ENCODE results near the gene CACNB1. TPM values are rescaled to one million over a fixed set of nuclear protein-coding genes. Genes with fewer than 3 reads are reported as not detected.

CACNB1 gene
- total RNA-seq, 1 donor from 2014 or later = 77.1 TPM

GRCh38 chr17:39126436-39126835, 71.0 kb downstream of the CACNB1 start:
- H3K4me1 Mint-ChIP-seq (ENCODE audit: low read depth, unreplicated experiment) = no peaks in the 10 kb centered on the region
- no peak for DNase-seq

GRCh38 chr17:39125143-39125875, 72.2 kb downstream of the CACNB1 start:
- no peak for DNase-seq
- Mint-ChIP-seq H3K4me1 (ENCODE audit: low read depth, unreplicated experiment) (no peaks in the 10 kb centered on the region), H3K9me3 (ENCODE audit: unreplicated experiment) (peaks cover 2% of the 10 kb centered on the region), H3K27me3 (ENCODE audit: unreplicated experiment) (no peaks in the 10 kb centered on the region), H3K4me3 (ENCODE audit: unreplicated experiment) (no peak overlapping the region), H3K27ac (ENCODE audit: unreplicated experiment) (no peak overlapping the region), H3K36me3 (ENCODE audit: unreplicated experiment) (no peaks in the 10 kb centered on the region)
- TF ChIP-seq CTCF (IDR thresholded peaks at IDR 0.05; ENCODE audit: partially characterized antibody, unreplicated experiment) = no peak

More at GRCh38 chr17:39126436-39126835, 71.0 kb downstream of the CACNB1 start:
- H3K4me3 Mint-ChIP-seq (ENCODE audit: unreplicated experiment) = no peak overlapping the region
- no peaks in the 10 kb centered on the region for H3K36me3 Mint-ChIP-seq (ENCODE audit: unreplicated experiment)
- H3K9me3 Mint-ChIP-seq (ENCODE audit: unreplicated experiment) = no peaks in the 10 kb centered on the region
- peaks cover 2% of the 10 kb centered on the region for H3K27me3 Mint-ChIP-seq (ENCODE audit: unreplicated experiment)
- no peak overlapping the region for H3K27ac Mint-ChIP-seq (ENCODE audit: unreplicated experiment)
- TF ChIP-seq CTCF (IDR thresholded peaks at IDR 0.05; ENCODE audit: partially characterized antibody, unreplicated experiment) = no peak

- no peak for DNase-seq
- Mint-ChIP-seq H3K4me3 (ENCODE audit: unreplicated experiment) (no peak overlapping the region), H3K36me3 (ENCODE audit: unreplicated experiment) (no peaks in the 10 kb centered on the region), H3K9me3 (ENCODE audit: unreplicated experiment) (peaks cover 2% of the 10 kb centered on the region), H3K27ac (ENCODE audit: unreplicated experiment) (no peak overlapping the region), H3K27me3 (ENCODE audit: unreplicated experiment) (no peaks in the 10 kb centered on the region), H3K4me1 (ENCODE audit: low read depth, unreplicated experiment) (no peaks in the 10 kb centered on the region)
- no peak for TF ChIP-seq CTCF (IDR thresholded peaks at IDR 0.05; ENCODE audit: partially characterized antibody, unreplicated experiment)
These were observed 73.8 kb downstream of the CACNB1 start for GRCh38 chr17:39123627-39124026.

Other genes starting within 250 kb of the CACNB1 start
- gene FBXO47, start 230.3 kb downstream of the CACNB1 start, total RNA-seq (ENCODE audit: unreplicated experiment) = not detected
- gene PLXDC1, start 46.0 kb downstream of the CACNB1 start, total RNA-seq (ENCODE audit: unreplicated experiment) = not detected
- gene ARL5C, start 31.5 kb downstream of the CACNB1 start, total RNA-seq (ENCODE audit: unreplicated experiment) = not detected
- gene RPL19, start 2.6 kb upstream of the CACNB1 start, total RNA-seq (ENCODE audit: unreplicated experiment) = 877 TPM
- gene STAC2, start 28.3 kb upstream of the CACNB1 start, total RNA-seq (ENCODE audit: unreplicated experiment) = 1.8 TPM
- 31.0 TPM for gene FBXL20, start 204.0 kb upstream of the CACNB1 start, total RNA-seq (ENCODE audit: unreplicated experiment)